Measurements from ENCODE around the gene ST3GAL5.

ST3GAL5 gene

DNA sequence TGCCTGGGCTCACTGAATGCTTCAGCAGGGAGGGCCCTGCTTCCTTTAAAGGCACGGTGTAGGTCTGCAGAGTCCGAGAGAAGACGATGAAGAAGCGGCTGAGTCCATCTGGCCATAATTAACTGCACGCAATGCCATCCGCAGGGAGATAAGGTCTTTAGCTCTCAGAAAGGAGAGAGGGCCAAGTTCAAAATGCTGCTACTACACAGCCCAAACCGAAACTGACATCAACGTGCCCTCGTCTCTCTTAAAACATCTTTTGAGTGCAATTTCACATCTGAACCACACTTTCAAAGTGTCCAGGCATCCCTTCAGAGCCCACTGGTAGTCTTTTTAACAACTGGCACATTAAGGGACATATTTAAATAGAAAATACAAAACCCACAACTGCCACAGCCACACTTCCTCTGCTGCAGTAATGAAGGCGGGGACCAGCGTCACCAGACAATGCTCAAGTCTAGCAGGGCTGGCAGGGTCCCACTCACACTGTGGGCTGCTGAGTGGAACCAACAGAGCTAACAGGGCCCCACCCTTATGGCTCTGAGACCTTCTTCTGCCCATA is 35.8 kb downstream of the ST3GAL5 start:
- peaks cover 0 to 9% of the 10 kb centered on the region in 2 donors for H3K4me1 ChIP-seq (ENCODE audit: control insufficient read depth in 2 of 2, insufficient read depth in 2 of 2, low read length in 2 of 2)
- peak overlapping the region; percentile 71 to 84 for H3K27ac ChIP-seq (ENCODE audit: low read depth in 2 of 2, low read length in 2 of 2)
- peak overlapping the region in 1 of 2 donors; percentile 48 for H3K4me3 ChIP-seq (ENCODE audit: low read length in 2 of 2)
- H3K27me3 ChIP-seq (ENCODE audit: control insufficient read depth in 2 of 2, insufficient read depth in 2 of 2, low read length in 2 of 2), result no peaks in the 10 kb centered on the region
- H3K9me3 ChIP-seq (ENCODE audit: control insufficient read depth in 2 of 2, low read length in 2 of 2), result no peaks in the 10 kb centered on the region
- no peaks in the 10 kb centered on the region for H3K36me3 ChIP-seq (ENCODE audit: control insufficient read depth in 2 of 2, insufficient read depth in 2 of 2, low read length in 2 of 2)
- no peak overlapping the region for H3K9ac ChIP-seq (ENCODE audit: low read depth in 1 of 2, low read length in 2 of 2)

DNA sequence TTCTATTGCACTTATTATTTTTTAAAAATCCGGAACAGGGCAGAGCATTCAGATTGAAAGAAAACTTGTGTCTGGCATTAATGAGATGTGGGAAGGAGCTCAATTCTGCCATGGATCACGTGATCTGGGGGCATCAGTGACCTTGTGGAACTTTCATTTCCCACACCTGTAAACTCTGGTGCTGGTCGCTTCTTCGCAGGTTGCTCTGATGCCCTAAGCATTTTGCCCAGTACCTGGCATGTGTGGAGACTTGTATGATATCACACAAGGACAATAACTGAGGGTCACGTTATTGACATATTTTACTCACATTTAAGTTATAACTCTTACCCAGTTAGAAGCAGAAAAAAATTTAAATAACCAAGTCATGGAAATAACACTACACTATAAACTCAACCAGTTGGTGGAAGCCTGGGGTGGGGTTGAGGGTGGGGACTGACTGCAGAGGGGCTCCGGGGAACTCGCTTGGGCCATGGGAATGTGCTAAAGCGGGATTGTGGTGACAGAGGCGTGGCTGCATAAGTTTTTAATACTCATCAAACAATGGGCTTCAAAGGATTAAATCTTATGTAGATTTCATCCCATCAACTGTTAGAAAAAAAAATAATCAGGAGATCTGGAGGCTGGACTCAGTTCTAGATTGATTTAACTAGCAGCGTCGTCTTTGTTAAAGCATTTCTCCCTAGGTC is 36.5 kb downstream of the ST3GAL5 start:
- no peaks in the 10 kb centered on the region for H3K9me3 ChIP-seq (ENCODE audit: control insufficient read depth in 2 of 2, low read length in 2 of 2)
- no peak overlapping the region for H3K4me3 ChIP-seq (ENCODE audit: low read length in 2 of 2)
- H3K36me3 ChIP-seq (ENCODE audit: control insufficient read depth in 2 of 2, insufficient read depth in 2 of 2, low read length in 2 of 2), result peaks cover 0 to under 1% of the 10 kb centered on the region in 2 donors
- no peaks in the 10 kb centered on the region for H3K27me3 ChIP-seq (ENCODE audit: control insufficient read depth in 2 of 2, insufficient read depth in 2 of 2, low read length in 2 of 2)
- H3K4me1 ChIP-seq (ENCODE audit: control insufficient read depth in 2 of 2, insufficient read depth in 2 of 2, low read length in 2 of 2), result peaks cover 0 to 9% of the 10 kb centered on the region in 2 donors
- peak overlapping the region; percentile 71 to 84 for H3K27ac ChIP-seq (ENCODE audit: low read depth in 2 of 2, low read length in 2 of 2)
- H3K9ac ChIP-seq (ENCODE audit: low read depth in 1 of 2, low read length in 2 of 2), result no peak overlapping the region

DNA sequence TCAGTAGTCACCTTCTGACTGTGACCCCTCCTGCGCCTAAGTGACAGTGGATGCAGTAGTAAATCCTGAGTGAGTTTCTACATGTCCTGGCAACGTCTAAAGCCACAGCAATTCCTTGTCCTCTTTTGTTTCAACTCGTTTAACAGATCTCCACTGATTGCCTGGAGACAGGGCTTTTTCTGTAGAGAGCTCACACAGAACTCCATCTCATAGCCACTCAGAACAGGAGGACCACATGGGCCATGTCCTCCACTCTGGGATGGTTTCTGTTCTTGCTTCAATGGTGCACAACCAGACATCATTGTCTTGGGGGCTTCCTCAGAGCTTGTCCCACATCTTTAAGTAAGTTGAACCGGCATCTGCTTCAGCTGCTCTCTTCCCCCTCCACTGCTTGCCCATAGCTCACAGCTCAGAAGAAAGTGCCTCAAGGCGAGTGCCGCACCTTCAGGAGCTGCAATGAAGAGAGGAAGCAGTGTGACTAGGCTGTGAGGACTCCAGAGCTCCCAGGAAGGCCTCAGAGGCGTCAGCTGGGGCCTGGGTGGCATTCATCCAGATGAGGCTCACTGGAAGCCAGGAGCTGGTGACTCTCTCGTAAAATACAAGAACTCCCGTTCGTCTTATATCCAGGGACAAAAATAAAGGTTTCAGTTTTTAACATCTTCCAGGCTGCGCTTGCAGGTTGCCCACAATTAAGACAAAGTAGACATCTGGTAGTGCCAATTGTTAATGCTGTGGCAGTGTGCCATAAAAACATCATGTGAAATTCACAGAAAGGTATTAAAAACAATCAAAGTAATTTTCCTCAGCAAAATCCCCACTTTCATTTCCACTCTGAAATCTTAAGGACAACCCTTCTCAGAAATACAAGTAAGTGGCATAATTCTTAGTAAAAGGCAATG is 37.3 kb downstream of the ST3GAL5 start:
- Histone ChIP-seq H3K9ac (ENCODE audit: low read depth in 1 of 2, low read length in 2 of 2) (peak overlapping the region in 1 of 2 donors; percentile 30), H3K4me1 (ENCODE audit: control insufficient read depth in 2 of 2, insufficient read depth in 2 of 2, low read length in 2 of 2) (peaks cover 0 to 9% of the 10 kb centered on the region in 2 donors), H3K27ac (ENCODE audit: low read depth in 2 of 2, low read length in 2 of 2) (peak overlapping the region; percentile 5 to 84), H3K9me3 (ENCODE audit: control insufficient read depth in 2 of 2, low read length in 2 of 2) (no peaks in the 10 kb centered on the region), H3K36me3 (ENCODE audit: control insufficient read depth in 2 of 2, insufficient read depth in 2 of 2, low read length in 2 of 2) (peaks cover 0 to 4% of the 10 kb centered on the region in 2 donors), H3K27me3 (ENCODE audit: control insufficient read depth in 2 of 2, insufficient read depth in 2 of 2, low read length in 2 of 2) (no peaks in the 10 kb centered on the region), H3K4me3 (ENCODE audit: low read length in 2 of 2) (no peak overlapping the region)

DNA sequence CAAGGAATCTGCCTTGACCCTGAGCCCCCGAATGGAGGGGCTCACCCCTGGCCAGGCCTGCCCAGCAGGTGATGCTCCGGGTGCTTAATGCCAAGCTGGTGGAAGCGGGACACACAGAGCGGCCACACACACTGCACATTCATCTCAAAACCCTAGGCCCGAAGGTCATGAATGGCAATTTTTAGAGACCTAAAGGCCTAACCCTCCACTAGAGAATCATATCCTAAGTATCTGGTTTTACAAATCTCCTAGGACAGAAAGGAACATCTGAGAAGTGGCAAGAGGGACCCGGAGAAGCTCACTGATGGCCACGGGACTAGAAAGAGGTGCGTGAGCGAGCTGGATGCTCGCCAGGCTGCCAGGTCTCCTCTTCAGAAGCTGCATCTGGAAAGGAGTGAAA is 38.3 kb downstream of the ST3GAL5 start:
- H3K4me1 ChIP-seq (ENCODE audit: control insufficient read depth in 2 of 2, insufficient read depth in 2 of 2, low read length in 2 of 2), result peaks cover 0 to 9% of the 10 kb centered on the region in 2 donors
- H3K4me3 ChIP-seq (ENCODE audit: low read length in 2 of 2), result no peak overlapping the region
- H3K9me3 ChIP-seq (ENCODE audit: control insufficient read depth in 2 of 2, low read length in 2 of 2), result no peaks in the 10 kb centered on the region
- no peak overlapping the region for H3K27ac ChIP-seq (ENCODE audit: low read depth in 2 of 2, low read length in 2 of 2)
- no peak overlapping the region for H3K9ac ChIP-seq (ENCODE audit: low read depth in 1 of 2, low read length in 2 of 2)
- H3K27me3 ChIP-seq (ENCODE audit: control insufficient read depth in 2 of 2, insufficient read depth in 2 of 2, low read length in 2 of 2), result no peaks in the 10 kb centered on the region
- H3K36me3 ChIP-seq (ENCODE audit: control insufficient read depth in 2 of 2, insufficient read depth in 2 of 2, low read length in 2 of 2), result peaks cover 0 to 4% of the 10 kb centered on the region in 2 donors

DNA sequence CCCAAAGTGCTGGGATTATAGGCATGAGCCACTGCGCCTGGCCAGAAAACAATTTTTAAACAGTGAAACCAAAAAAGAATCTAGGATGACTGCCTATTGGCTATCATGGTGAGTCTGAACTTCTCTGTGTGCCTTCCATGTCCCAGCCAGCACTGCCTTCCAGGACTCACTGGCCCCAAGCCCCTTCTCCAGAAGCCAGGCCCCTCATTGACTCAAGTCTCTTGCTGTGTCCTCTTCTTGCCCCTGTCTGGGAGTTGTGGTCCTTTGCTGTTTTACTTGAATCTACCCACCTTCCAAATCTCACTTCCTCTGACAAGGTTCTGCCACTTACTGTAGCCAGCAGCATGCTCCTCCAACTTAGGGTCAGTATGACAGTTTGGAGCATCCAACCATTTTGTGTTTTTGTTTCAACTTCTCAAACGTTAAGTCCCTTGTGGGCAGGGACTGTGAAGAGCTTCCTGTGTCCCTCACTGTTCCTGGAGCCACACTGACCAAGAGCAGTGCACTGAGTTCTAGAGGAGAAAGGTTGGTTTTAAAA is 41.7 kb downstream of the ST3GAL5 start:
- Histone ChIP-seq H3K9me3 (ENCODE audit: control insufficient read depth in 2 of 2, low read length in 2 of 2) (peaks cover 0 to 3% of the 10 kb centered on the region in 2 donors), H3K4me1 (ENCODE audit: control insufficient read depth in 2 of 2, insufficient read depth in 2 of 2, low read length in 2 of 2) (no peaks in the 10 kb centered on the region), H3K9ac (ENCODE audit: low read depth in 1 of 2, low read length in 2 of 2) (no peak overlapping the region), H3K27ac (ENCODE audit: low read depth in 2 of 2, low read length in 2 of 2) (no peak overlapping the region), H3K4me3 (ENCODE audit: low read length in 2 of 2) (no peak overlapping the region), H3K36me3 (ENCODE audit: control insufficient read depth in 2 of 2, insufficient read depth in 2 of 2, low read length in 2 of 2) (peaks cover 4% of the 10 kb centered on the region in 2 donors), H3K27me3 (ENCODE audit: control insufficient read depth in 2 of 2, insufficient read depth in 2 of 2, low read length in 2 of 2) (no peaks in the 10 kb centered on the region)

DNA sequence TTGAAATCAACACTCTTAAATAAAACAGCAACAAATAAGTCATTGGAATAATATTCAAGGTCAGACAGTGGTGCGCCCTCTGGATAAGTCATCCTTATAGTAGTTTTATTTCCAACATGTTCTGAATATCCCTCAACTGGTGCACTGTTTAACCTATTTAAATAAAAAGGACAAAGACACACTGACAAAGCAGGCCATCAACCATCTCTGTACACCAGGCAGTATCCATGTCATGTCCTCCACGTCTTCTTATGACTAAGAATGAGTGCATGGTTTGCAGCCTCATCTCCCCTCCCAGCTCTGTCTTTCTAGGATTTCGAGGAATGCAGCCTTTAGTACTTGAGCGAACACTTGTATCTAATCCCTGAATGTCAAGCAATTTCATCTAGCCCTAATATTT is 42.4 kb downstream of the ST3GAL5 start:
- H3K4me3 ChIP-seq (ENCODE audit: low read length in 2 of 2), result no peak overlapping the region
- H3K27me3 ChIP-seq (ENCODE audit: control insufficient read depth in 2 of 2, insufficient read depth in 2 of 2, low read length in 2 of 2), result no peaks in the 10 kb centered on the region
- peaks cover 4% of the 10 kb centered on the region in 2 donors for H3K36me3 ChIP-seq (ENCODE audit: control insufficient read depth in 2 of 2, insufficient read depth in 2 of 2, low read length in 2 of 2)
- H3K9ac ChIP-seq (ENCODE audit: low read depth in 1 of 2, low read length in 2 of 2), result no peak overlapping the region
- H3K27ac ChIP-seq (ENCODE audit: low read depth in 2 of 2, low read length in 2 of 2), result no peak overlapping the region
- H3K9me3 ChIP-seq (ENCODE audit: control insufficient read depth in 2 of 2, low read length in 2 of 2), result peaks cover 0 to 3% of the 10 kb centered on the region in 2 donors
- no peaks in the 10 kb centered on the region for H3K4me1 ChIP-seq (ENCODE audit: control insufficient read depth in 2 of 2, insufficient read depth in 2 of 2, low read length in 2 of 2)

DNA sequence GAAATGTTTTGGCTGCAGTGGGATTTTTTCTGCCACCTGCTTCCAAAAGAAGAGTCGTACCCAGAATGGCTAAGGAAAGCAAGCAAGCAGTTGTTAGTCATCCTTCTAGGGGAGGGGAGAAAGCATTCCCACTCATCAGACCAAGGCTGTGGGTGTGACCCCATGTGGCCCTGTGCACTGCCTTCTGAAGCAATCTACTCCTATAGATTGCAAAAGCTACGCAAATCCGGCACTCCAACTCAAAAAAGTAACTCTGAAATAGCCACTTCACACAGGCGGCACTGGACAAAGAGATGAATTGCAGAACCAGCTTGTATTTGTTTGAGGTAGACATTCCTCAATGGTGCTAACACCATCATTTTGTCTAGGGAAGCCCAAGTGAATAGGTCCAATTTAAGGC is 44.3 kb downstream of the ST3GAL5 start:
- H3K27me3 ChIP-seq (ENCODE audit: control insufficient read depth in 2 of 2, insufficient read depth in 2 of 2, low read length in 2 of 2), result no peaks in the 10 kb centered on the region
- H3K27ac ChIP-seq (ENCODE audit: low read depth in 2 of 2, low read length in 2 of 2), result no peak overlapping the region
- no peaks in the 10 kb centered on the region for H3K4me1 ChIP-seq (ENCODE audit: control insufficient read depth in 2 of 2, insufficient read depth in 2 of 2, low read length in 2 of 2)
- H3K36me3 ChIP-seq (ENCODE audit: control insufficient read depth in 2 of 2, insufficient read depth in 2 of 2, low read length in 2 of 2), result peaks cover 4% of the 10 kb centered on the region in 2 donors
- H3K9ac ChIP-seq (ENCODE audit: low read depth in 1 of 2, low read length in 2 of 2), result no peak overlapping the region
- no peak overlapping the region for H3K4me3 ChIP-seq (ENCODE audit: low read length in 2 of 2)
- peaks cover 0 to 3% of the 10 kb centered on the region in 2 donors for H3K9me3 ChIP-seq (ENCODE audit: control insufficient read depth in 2 of 2, low read length in 2 of 2)

DNA sequence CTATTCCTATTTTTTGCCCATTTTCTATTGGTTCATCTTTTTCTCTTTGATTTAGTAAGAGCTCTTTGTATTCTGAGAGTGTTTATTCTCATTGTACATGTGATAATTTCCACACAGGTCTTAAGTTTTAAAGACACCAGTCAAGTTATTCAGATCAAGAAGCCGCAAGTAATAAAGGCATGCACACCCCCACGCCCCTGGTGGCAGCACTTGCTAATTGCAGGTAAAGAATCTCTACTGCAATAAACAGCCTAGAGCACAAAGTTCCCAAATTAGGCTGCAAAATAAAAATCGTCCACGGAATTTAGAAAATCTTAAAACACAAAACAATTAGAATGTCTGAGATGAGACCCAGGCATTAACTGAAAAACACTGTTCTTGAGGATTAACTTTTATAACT is 45.2 kb downstream of the ST3GAL5 start:
- Histone ChIP-seq H3K27ac (ENCODE audit: low read depth in 2 of 2, low read length in 2 of 2) (no peak overlapping the region), H3K4me3 (ENCODE audit: low read length in 2 of 2) (no peak overlapping the region), H3K9me3 (ENCODE audit: control insufficient read depth in 2 of 2, low read length in 2 of 2) (peaks cover 0 to 3% of the 10 kb centered on the region in 2 donors), H3K27me3 (ENCODE audit: control insufficient read depth in 2 of 2, insufficient read depth in 2 of 2, low read length in 2 of 2) (no peaks in the 10 kb centered on the region), H3K4me1 (ENCODE audit: control insufficient read depth in 2 of 2, insufficient read depth in 2 of 2, low read length in 2 of 2) (no peaks in the 10 kb centered on the region), H3K36me3 (ENCODE audit: control insufficient read depth in 2 of 2, insufficient read depth in 2 of 2, low read length in 2 of 2) (peaks cover 4% of the 10 kb centered on the region in 2 donors), H3K9ac (ENCODE audit: low read depth in 1 of 2, low read length in 2 of 2) (no peak overlapping the region)

DNA sequence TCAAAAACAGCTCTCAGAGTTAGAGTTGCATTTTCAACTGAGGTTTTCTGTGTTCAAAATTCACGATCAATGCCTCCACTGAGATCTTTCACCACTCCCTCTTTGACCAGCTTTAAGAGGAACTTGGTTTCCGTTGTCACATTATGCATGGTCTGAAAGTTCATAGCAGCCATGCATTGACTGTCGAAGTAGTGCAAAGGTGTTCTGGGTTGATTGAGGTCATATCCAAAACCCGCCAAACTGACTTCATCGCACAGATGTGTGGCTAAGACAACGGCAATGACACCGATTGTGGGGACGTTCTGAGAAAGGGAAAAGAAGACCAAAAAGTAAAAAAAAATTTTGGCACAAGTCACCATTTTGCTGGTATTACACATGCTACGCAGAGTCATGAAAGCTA is 48.7 kb downstream of the ST3GAL5 start:
- Histone ChIP-seq H3K9me3 (ENCODE audit: control insufficient read depth in 2 of 2, low read length in 2 of 2) (peaks cover 0 to 3% of the 10 kb centered on the region in 2 donors), H3K9ac (ENCODE audit: low read depth in 1 of 2, low read length in 2 of 2) (no peak overlapping the region), H3K27ac (ENCODE audit: low read depth in 2 of 2, low read length in 2 of 2) (no peak overlapping the region), H3K27me3 (ENCODE audit: control insufficient read depth in 2 of 2, insufficient read depth in 2 of 2, low read length in 2 of 2) (no peaks in the 10 kb centered on the region), H3K36me3 (ENCODE audit: control insufficient read depth in 2 of 2, insufficient read depth in 2 of 2, low read length in 2 of 2) (peaks cover 0 to 4% of the 10 kb centered on the region in 2 donors), H3K4me1 (ENCODE audit: control insufficient read depth in 2 of 2, insufficient read depth in 2 of 2, low read length in 2 of 2) (no peaks in the 10 kb centered on the region), H3K4me3 (ENCODE audit: low read length in 2 of 2) (no peak overlapping the region)

DNA sequence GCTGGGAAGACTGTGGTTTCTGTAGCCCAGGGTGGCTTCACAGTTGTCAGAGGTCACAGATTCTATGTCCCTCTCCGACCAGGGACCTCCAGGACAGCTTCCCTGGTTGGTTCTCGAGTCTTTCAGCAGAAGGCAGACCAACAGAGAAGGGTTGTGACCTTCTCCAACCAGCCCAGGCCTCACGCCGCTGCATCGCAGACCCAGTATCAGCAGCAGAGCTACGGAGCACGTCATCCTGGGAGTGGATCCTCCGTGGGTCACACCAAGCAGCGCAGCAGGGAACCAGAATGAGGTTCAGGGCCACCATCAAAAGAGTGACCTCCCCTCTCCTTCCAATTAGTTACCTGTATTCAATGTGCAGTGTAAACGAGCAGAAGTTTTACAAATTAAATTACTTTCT is 49.3 kb downstream of the ST3GAL5 start:
- Histone ChIP-seq H3K4me1 (ENCODE audit: control insufficient read depth in 2 of 2, insufficient read depth in 2 of 2, low read length in 2 of 2) (no peaks in the 10 kb centered on the region), H3K9me3 (ENCODE audit: control insufficient read depth in 2 of 2, low read length in 2 of 2) (peaks cover 0 to 3% of the 10 kb centered on the region in 2 donors), H3K27me3 (ENCODE audit: control insufficient read depth in 2 of 2, insufficient read depth in 2 of 2, low read length in 2 of 2) (no peaks in the 10 kb centered on the region), H3K4me3 (ENCODE audit: low read length in 2 of 2) (no peak overlapping the region), H3K27ac (ENCODE audit: low read depth in 2 of 2, low read length in 2 of 2) (no peak overlapping the region), H3K36me3 (ENCODE audit: control insufficient read depth in 2 of 2, insufficient read depth in 2 of 2, low read length in 2 of 2) (peaks cover 0 to 4% of the 10 kb centered on the region in 2 donors), H3K9ac (ENCODE audit: low read depth in 1 of 2, low read length in 2 of 2) (no peak overlapping the region)

Measured in mucosa of rectum (tissue), 2 donors.